ENCODE results near the gene TSHZ2.

GRCh38 chr20:53164072-53164471 is 191.9 kb downstream of the TSHZ2 start:
- TF ChIP-seq CEBPB (IDR thresholded peaks at IDR 0.05) (no peak), REST (IDR thresholded peaks at IDR 0.05; ENCODE audit: low read depth) (no peak), EP300 (IDR thresholded peaks at IDR 0.05; ENCODE audit: borderline replicate concordance) (no peak), USF1 (IDR thresholded peaks at IDR 0.05) (no peak), TAF1 (IDR thresholded peaks at IDR 0.05; ENCODE audit: low read depth) (no peak), TEAD4 (IDR thresholded peaks at IDR 0.05) (no peak)

Data from Ishikawa (cell line).